K562 (cell line): ENCODE results near the gene RIPK4. TPM values are rescaled to one million over a fixed set of nuclear protein-coding genes. Genes with fewer than 3 reads are reported as not detected.

Experiments used
- ATAC-seq: fragments of 200-7000 bp; cut with Tn5 transposase; 3 replicates; pipeline ENCODE4 v1.9.1; 2020; ENCODE audit warnings: moderate library complexity
- BruUV-seq: library from RNA; stranded (reverse); fragments of 400-500 nt; replicated peaks from 2 replicates; lab custom pipeline; 2021; lab: Mats Ljungman, UMichigan
- CTCF ChIA-PET: fragments of 300-600 bp; formaldehyde crosslinking; extraction: SDS; loops from one replicate; lab custom pipeline; 2021; ENCODE audit warnings: low intra/inter-chr PET ratio; lab: Yijun Ruan, JAX
- POLR2A ChIA-PET: fragments of 300-600, 350-650 bp; sonication (Branson Sonifier 250); formaldehyde crosslinking; extraction: SDS; loops from one replicate; lab custom pipeline; 2021; ENCODE audit warnings: antibody characterized with exemption, inconsistent platforms; lab: Yijun Ruan, JAX
- DNase-seq, 4 experiments: peaks; one replicate each; pipeline versions ENCODE4 v3.0.0 to v3.0.0-alpha.2; 2011 to 2018; ENCODE audit warnings: low spot score in 3 of 4, mixed read lengths in 3 of 4; ENCODE audit errors: extremely low read depth in 1 of 4
- FAIRE-seq: peaks from 2 replicates; lab custom pipeline; 2011; peaks lifted over from hg19 to GRCh38; lab: Jason Lieb, UNC
- H2AFZ ChIP-seq: 2 replicates; pipeline ENCODE4 v1.6.0; 2011; ENCODE audit warnings: low read depth, low read length, control low read depth, inconsistent platforms
- H3K27ac ChIP-seq: fragments of 200-600 bp; 3 replicates; pipeline ENCODE4 v1.8.0; 2011; ENCODE audit warnings: low read depth, mild to moderate bottlenecking, control low read depth, inconsistent platforms, low read length, moderate library complexity, mixed read lengths; ENCODE audit errors: extremely low read depth
- H3K27me3 ChIP-seq, 2 experiments: fragments of 300-600 bp in 1 of 2; 2 replicates in 1 of 2; 3 replicates in 1 of 2; pipeline versions ENCODE4 v1.6.0 to v1.8.0; 2011; ENCODE audit warnings: inconsistent platforms in 2 of 2, low read length in 2 of 2, mild to moderate bottlenecking in 1 of 2, mixed read lengths in 1 of 2, moderate library complexity in 1 of 2; ENCODE audit not compliant: control insufficient read depth in 2 of 2, insufficient read depth in 2 of 2
- H3K36me3 ChIP-seq: fragments of 300-600 bp; 3 replicates; pipeline ENCODE4 v1.8.0; 2011; ENCODE audit warnings: mild to moderate bottlenecking, low read length, inconsistent platforms; ENCODE audit not compliant: control insufficient read depth, insufficient read depth
- H3K4me1 ChIP-seq, 2 experiments: fragments of 200-600 bp in 1 of 2; replicated peaks in 1 of 2; 2 replicates in 1 of 2; 3 replicates in 1 of 2; pipeline versions ENCODE4 v1.5.1 to v1.8.0; 2011; ENCODE audit warnings: inconsistent platforms in 2 of 2, low read length in 2 of 2, mild to moderate bottlenecking in 1 of 2, mixed read lengths in 1 of 2, moderate library complexity in 1 of 2; ENCODE audit not compliant: control insufficient read depth in 2 of 2, insufficient read depth in 2 of 2
- H3K4me2 ChIP-seq: 2 replicates; pipeline ENCODE4 v1.6.1; 2011; ENCODE audit warnings: low read length, control low read depth, inconsistent platforms, mixed read lengths; ENCODE audit not compliant: insufficient read depth
- H3K4me3 ChIP-seq: fragments of 200-600 bp; sonication (generic), shearing (Covaris generic); 2 replicates; pipeline ENCODE4 v1.5.1; 2016; ENCODE audit warnings: control low read depth, inconsistent platforms
- H3K79me2 ChIP-seq: fragments of 200-600 bp; 3 replicates; pipeline ENCODE4 v1.8.0; 2011; ENCODE audit warnings: low read length, inconsistent platforms; ENCODE audit not compliant: control insufficient read depth, insufficient read depth
- H3K9ac ChIP-seq, 2 experiments: 2 replicates each; pipeline versions ENCODE4 v1.6.0 to v1.6.1; 2011; ENCODE audit warnings: low read depth in 2 of 2, low read length in 2 of 2, control low read depth in 1 of 2, inconsistent platforms in 1 of 2, mild to moderate bottlenecking in 1 of 2, mixed read lengths in 1 of 2; ENCODE audit not compliant: insufficient read depth in 1 of 2
- H3K9me1 ChIP-seq: one replicate; pipeline ENCODE4 v1.6.0; 2011; ENCODE audit warnings: inconsistent platforms, mild to moderate bottlenecking, low read length, moderate library complexity; ENCODE audit not compliant: control insufficient read depth, insufficient read depth
- H3K9me3 ChIP-seq: replicated peaks from 2 replicates; pipeline ENCODE4 v1.5.1; 2011; ENCODE audit warnings: low read depth, low read length, inconsistent platforms; ENCODE audit not compliant: control insufficient read depth, insufficient read depth
- H4K20me1 ChIP-seq: replicated peaks from 2 replicates; pipeline ENCODE4 v1.6.1; 2011; ENCODE audit warnings: low read length, inconsistent platforms, mixed read lengths; ENCODE audit not compliant: control insufficient read depth, insufficient read depth
- ARID2 ChIP-seq: fragments of 450-650 bp; IDR thresholded peaks from 2 replicates; pipeline ENCODE4 v1.6.1; 2017; ENCODE audit warnings: antibody characterized with exemption, mild to moderate bottlenecking
- BMI1 ChIP-seq: fragments of 150-350 bp; IDR thresholded peaks from 2 replicates; pipeline ENCODE4 v1.6.1; 2014; ENCODE audit warnings: low read length
- CBX2 ChIP-seq: fragments of 200-600 bp; sonication (generic); IDR thresholded peaks from one replicate; pipeline ENCODE4 v1.6.1; 2012; ENCODE audit warnings: mild to moderate bottlenecking, low read length, inconsistent platforms; ENCODE audit not compliant: insufficient read depth, poor library complexity, severe bottlenecking
- CBX8 ChIP-seq: fragments of 200-600 bp; sonication (generic); IDR thresholded peaks from 2 replicates; pipeline ENCODE4 v1.6.1; 2012; ENCODE audit warnings: borderline replicate concordance, mixed run types, low read depth, mild to moderate bottlenecking, moderate library complexity, mixed read lengths, low read length, control low read depth, inconsistent platforms; ENCODE audit not compliant: poor library complexity, severe bottlenecking; ENCODE audit errors: extremely low read depth
- ZBTB40 ChIP-seq, 2 experiments: fragments of 450-650 bp in 1 of 2; sonication (generic) in 1 of 2; formaldehyde crosslinking in 1 of 2; IDR thresholded peaks; 2 replicates each; pipeline versions ENCODE4 v1.7.1 to v1.9.0; 2016 to 2022; ENCODE audit warnings: inconsistent platforms in 1 of 2, mild to moderate bottlenecking in 1 of 2, missing genetic modification reagents in 1 of 2
- ZNF512 ChIP-seq: IDR thresholded peaks from 2 replicates; pipeline ENCODE4 v1.6.1; 2016; ENCODE audit warnings: missing genetic modification characterization, missing compliant biosample characterization
- WGBS: fragments of 100-300 bp; shearing (Covaris generic); methylation state at CpG from one replicate; pipeline ENCODE4 v1.1.6; 2016; ENCODE audit warnings: low coverage, mixed read lengths; ENCODE audit not compliant: insufficient coverage; ENCODE audit errors: missing lambda C conversion rate; 5-methylcytosine and 5-hydroxymethylcytosine counted together
- in situ Hi-C: fragments of 300-500 bp; cut with MboI; formaldehyde crosslinking; loops from 4 replicates; pipeline ENCODE4 v1.15.0; 2018; ENCODE audit warnings: inconsistent platforms, mixed read lengths
- intact Hi-C: fragments of 100-400 bp; cut with micrococcal nuclease; formaldehyde crosslinking; loops from 2 replicates; pipeline ENCODE4 v1.14.2; 2022
- polyA plus RNA-seq, 8 experiments: library from polyadenylated mRNA; depleted of rRNA in 4 of 8; stranded (reverse) in 5 of 8; unstranded in 3 of 8; fragments of >200 nt; fragmentation: Nextera tagmentation in 2 of 8; fragmentation: Illumina TruSeq in 1 of 8; extraction: Ambion mirVana in 2 of 8; extraction: Trizol in 1 of 8; gene quantifications; 2 replicates each; pipeline versions ENCODE4 v1.2.1 to v1.2.3, GENCODE V29; 2011 to 2014; ENCODE audit warnings: inconsistent platforms in 1 of 8, missing spikeins in 1 of 8
- total RNA-seq, 7 experiments: library from RNA; depleted of rRNA in 6 of 7; stranded (reverse); fragments of >200 nt in 6 of 7; fragmentation: Illumina TruSeq in 2 of 7; extraction: Trizol in 2 of 7; gene quantifications; 2 replicates each; pipeline versions ENCODE4 v1.2.1 to v1.2.3, GENCODE V29; 2011 to 2021; ENCODE audit warnings: low replicate concordance in 1 of 7

RIPK4 gene
- total and polyA plus RNA-seq, 9 of the 15 experiments (the other 6 are each of a cell fraction or from before 2014, with no cell fraction given), result not detected

GRCh38 chr21:41784456-41785102, 17.7 kb upstream of the RIPK4 start:
- BruUV-seq, result no TSS peak
- no peak overlapping the region for H3K27ac ChIP-seq
- WGBS, result 13% methylated on average over 15 of the region's 15 CpGs
- intact Hi-C loops (no loop called here), in situ Hi-C loops (loop anchor here (5.0 kb wide), 1 partner anchor 172 kb away; no protein-coding TSS in a partner anchor)
- DNase-seq, result no peak
- FAIRE-seq, result no peak
- no peak overlapping the region for H3K4me2 ChIP-seq
- no peaks in the 10 kb centered on the region for H3K9me3 ChIP-seq
- peaks cover 6 to 12% of the 10 kb centered on the region in 2 experiments; a peak in 4 of 5 replicates for H3K4me1 ChIP-seq
- H2AFZ ChIP-seq, result no peak overlapping the region
- H3K79me2 ChIP-seq, result no peaks in the 10 kb centered on the region
- H3K9me1 ChIP-seq, result no peaks in the 10 kb centered on the region
- ATAC-seq, result no peak
- no peak overlapping the region for H3K4me3 ChIP-seq
- H3K27me3 ChIP-seq, result peaks cover 18 to 19% of the 10 kb centered on the region in 2 experiments; a peak in 4 of 5 replicates
- POLR2A ChIA-PET, result no interaction called here
- no peak for TF ChIP-seq ARID2
- TF ChIP-seq ZBTB40 (IDR thresholded peaks at IDR 0.05), result peak; percentile 41; the same call in 1 of the 2 replicates
- no peak for TF ChIP-seq ZBTB40 (CRISPR knock-in tag; IDR thresholded peaks at IDR 0.05)
- TF ChIP-seq CBX2, result peak; percentile 95
- TF ChIP-seq ZNF512 (tag), result 0 out of 2 replicates have a peak, but pooled peaks have one; percentile 8
- TF ChIP-seq BMI1, result peak; percentile 4; the same call in 1 of the 2 replicates
- TF ChIP-seq CBX8, result peak; percentile 92
- H4K20me1 ChIP-seq, result no peaks in the 10 kb centered on the region
- H3K36me3 ChIP-seq, result no peaks in the 10 kb centered on the region
- CTCF ChIA-PET, result no interaction called here
- no peak overlapping the region for H3K9ac ChIP-seq
